GM12891 (cell line): ENCODE measurements around the gene EHBP1.
A peak's percentile ranks its signal among the peaks of the same experiment; 100 is the strongest.

Source experiments
- DNase-seq: peaks from one replicate; pipeline ENCODE4 v3.0.0; 2011; ENCODE audit warnings: low spot score; ENCODE audit not compliant: insufficient read length
- FAIRE-seq: peaks from 2 replicates; lab custom pipeline; 2011; peaks lifted over from hg19 to GRCh38; lab: Jason Lieb, UNC
- PAX5 ChIP-seq: IDR thresholded peaks from 2 replicates; pipeline ENCODE4 v1.6.1; 2011; ENCODE audit warnings: low read length, moderate library complexity, mild to moderate bottlenecking; ENCODE audit not compliant: insufficient read depth, severe bottlenecking
- POLR2A ChIP-seq: IDR thresholded peaks from 2 replicates; pipeline ENCODE4 v1.6.1; 2011; ENCODE audit warnings: low read depth, low read length, control low read depth
- POLR2AphosphoS5 ChIP-seq: IDR thresholded peaks from 2 replicates; pipeline ENCODE4 v1.6.1; 2011; ENCODE audit warnings: low read depth, low read length, control low read depth
- POU2F2 ChIP-seq: IDR thresholded peaks from 2 replicates; pipeline ENCODE4 v1.6.1; 2011; ENCODE audit warnings: low read depth, mild to moderate bottlenecking, control low read depth, low read length, moderate library complexity
- SPI1 ChIP-seq: IDR thresholded peaks from 2 replicates; pipeline ENCODE4 v1.6.1; 2011; ENCODE audit warnings: low read depth, low read length, control low read depth
- TAF1 ChIP-seq: IDR thresholded peaks from 2 replicates; pipeline ENCODE4 v1.6.1; 2011; ENCODE audit warnings: low read depth, low read length, control low read depth

The EHBP1 gene

GRCh38 chr2:62770629-62771028, 65.1 kb downstream of the EHBP1 start:
- FAIRE-seq (no peak), DNase-seq (no peak)
- TF ChIP-seq SPI1 (no peak), POU2F2 (no peak), TAF1 (no peak), POLR2A (no peak), POLR2AphosphoS5 (no peak), PAX5 (no peak)

GRCh38 chr2:62774555-62775366, 69.2 kb downstream of the EHBP1 start:
- TF ChIP-seq TAF1 (no peak), POU2F2 (no peak), POLR2A (no peak), PAX5 (no peak), SPI1 (no peak), POLR2AphosphoS5 (no peak)
- FAIRE-seq (peak; percentile 84), DNase-seq (no peak)

GRCh38 chr2:62775367-62775668, 69.8 kb downstream of the EHBP1 start:
- TF ChIP-seq SPI1 = no peak
- TF ChIP-seq PAX5 = no peak
- TF ChIP-seq TAF1 = no peak
- TF ChIP-seq POLR2AphosphoS5 = no peak
- TF ChIP-seq POU2F2 = no peak
- TF ChIP-seq POLR2A = no peak
- FAIRE-seq (no peak), DNase-seq (no peak)

- DNase-seq (no peak), FAIRE-seq (no peak)
- no peak for TF ChIP-seq POLR2A
- no peak for TF ChIP-seq PAX5
These were observed 78.2 kb downstream of the EHBP1 start for GRCh38 chr2:62783679-62784078.

- no peak for FAIRE-seq
- TF ChIP-seq TAF1 (no peak), POU2F2 (no peak), POLR2AphosphoS5 (no peak), SPI1 (no peak), PAX5 (no peak), POLR2A (no peak)
- no peak for DNase-seq
These were observed 78.8 kb downstream of the EHBP1 start for GRCh38 chr2:62784341-62784740.

GRCh38 chr2:62785216-62785615, 79.7 kb downstream of the EHBP1 start:
- no peak for DNase-seq
- no peak for TF ChIP-seq POU2F2
- TF ChIP-seq POLR2A = no peak
- TF ChIP-seq SPI1 = no peak
- TF ChIP-seq PAX5 = no peak
- no peak for TF ChIP-seq POLR2AphosphoS5
- no peak for TF ChIP-seq TAF1
- FAIRE-seq = no peak

GRCh38 chr2:62785810-62786597, 80.5 kb downstream of the EHBP1 start:
- DNase-seq (no peak), FAIRE-seq (no peak)
- TF ChIP-seq PAX5 (no peak), POLR2AphosphoS5 (no peak), POLR2A (no peak), POU2F2 (no peak), TAF1 (no peak)

- FAIRE-seq (peak; percentile 82), DNase-seq (no peak)
- TF ChIP-seq POLR2AphosphoS5 (no peak), SPI1 (no peak), POLR2A (no peak), PAX5 (no peak), POU2F2 (no peak), TAF1 (no peak)
These were observed 81.9 kb downstream of the EHBP1 start for GRCh38 chr2:62787386-62787785.

- no peak for TF ChIP-seq SPI1
- TF ChIP-seq TAF1 = no peak
- TF ChIP-seq PAX5 = no peak
- no peak for TF ChIP-seq POU2F2
- DNase-seq (no peak), FAIRE-seq (no peak)
These were observed 84.0 kb downstream of the EHBP1 start for GRCh38 chr2:62789518-62789917.
